Keratinocyte (primary cell): Measurements from ENCODE around the gene MYH7B. TPM values are rescaled to one million over a fixed set of nuclear protein-coding genes. Genes with fewer than 3 reads are reported as not detected.
A peak's percentile ranks its signal among the peaks of the same experiment; 100 is the strongest.

Experiments used
- DNase-seq: peaks from one replicate; pipeline ENCODE4 v3.0.0-alpha.2; 2011; ENCODE audit warnings: low read depth, missing footprints, low spot score
- FAIRE-seq: peaks from 2 replicates; lab custom pipeline; 2011; peaks lifted over from hg19 to GRCh38; lab: Jason Lieb, UNC
- H2AFZ ChIP-seq: 2 replicates; pipeline ENCODE4 v1.6.0; 2012; ENCODE audit warnings: low read length, control low read depth, inconsistent platforms; ENCODE audit not compliant: control insufficient read depth
- H3K27ac ChIP-seq: 2 replicates; pipeline ENCODE4 v1.5.1; 2011; ENCODE audit warnings: low read length; ENCODE audit not compliant: control insufficient read depth, insufficient read depth
- H3K27me3 ChIP-seq: 3 replicates; pipeline ENCODE4 v1.6.0; 2011; ENCODE audit warnings: low read length; ENCODE audit not compliant: control insufficient read depth, insufficient read depth; ENCODE audit errors: extremely low read depth
- H3K36me3 ChIP-seq, 2 experiments: 2 replicates in 1 of 2; 3 replicates in 1 of 2; pipeline ENCODE4 v1.5.1; 2011; ENCODE audit warnings: low read length in 2 of 2, mild to moderate bottlenecking in 1 of 2; ENCODE audit not compliant: control insufficient read depth in 2 of 2, insufficient read depth in 2 of 2; ENCODE audit errors: extremely low read depth in 1 of 2
- H3K4me1 ChIP-seq: 3 replicates; pipeline ENCODE4 v1.5.1; 2011; ENCODE audit warnings: low read length; ENCODE audit not compliant: control insufficient read depth, insufficient read depth; ENCODE audit errors: extremely low read depth
- H3K4me2 ChIP-seq: 3 replicates; pipeline ENCODE4 v1.6.0; 2011; ENCODE audit warnings: low read depth, low read length; ENCODE audit not compliant: control insufficient read depth, insufficient read depth; ENCODE audit errors: extremely low read depth
- H3K4me3 ChIP-seq, 3 experiments: fragments of 200-600 bp in 1 of 3; sonication (generic) in 1 of 3; 2 replicates in 2 of 3; 3 replicates in 1 of 3; pipeline ENCODE4 v1.5.1; 2011 to 2016; ENCODE audit warnings: low read length in 3 of 3, mild to moderate bottlenecking in 3 of 3, control low read depth in 2 of 3, inconsistent platforms in 1 of 3, low read depth in 1 of 3, mixed read lengths in 1 of 3, mixed run types in 1 of 3, moderate library complexity in 1 of 3; ENCODE audit not compliant: control insufficient read depth in 2 of 3, insufficient read depth in 2 of 3; ENCODE audit errors: extremely low read depth in 1 of 3
- H3K79me2 ChIP-seq: 2 replicates; pipeline ENCODE4 v1.6.0; 2012; ENCODE audit warnings: low read length; ENCODE audit not compliant: control insufficient read depth, insufficient read depth
- H3K9ac ChIP-seq: 3 replicates; pipeline ENCODE4 v1.6.0; 2011; ENCODE audit warnings: low read length; ENCODE audit not compliant: control insufficient read depth, insufficient read depth; ENCODE audit errors: extremely low read depth
- H3K9me1 ChIP-seq: 3 replicates; pipeline ENCODE4 v1.6.0; 2011; ENCODE audit warnings: low read length; ENCODE audit not compliant: control insufficient read depth, insufficient read depth; ENCODE audit errors: extremely low read depth
- H3K9me3 ChIP-seq: 2 replicates; pipeline ENCODE4 v1.5.1; 2012; ENCODE audit warnings: low read depth, low read length; ENCODE audit not compliant: control insufficient read depth
- H4K20me1 ChIP-seq: 3 replicates; pipeline ENCODE4 v1.6.0; 2011; ENCODE audit warnings: low read length; ENCODE audit not compliant: control insufficient read depth, insufficient read depth; ENCODE audit errors: extremely low read depth
- EZH2 ChIP-seq: IDR thresholded peaks from one replicate; pipeline ENCODE4 v1.6.1; 2012; ENCODE audit warnings: inconsistent platforms, mild to moderate bottlenecking, low read length, moderate library complexity
- dilution Hi-C: fragments of 300-500 bp; cut with MboI; formaldehyde crosslinking; loops from one replicate; pipeline ENCODE4 v1.7.0; 2020; ENCODE audit warnings: low sequenced_read_pairs; ENCODE audit not compliant: extremely low pct_ligation_motif_present
- polyA minus RNA-seq, 3 experiments: library from RNA; depleted of rRNA, polyadenylated mRNA; stranded (reverse); fragments of >200 nt; gene quantifications; 1 replicate in 1 of 3; 2 replicates in 1 of 3; 3 replicates in 1 of 3; pipeline ENCODE4 v1.2.3, GENCODE V29; 2011
- polyA plus RNA-seq, 5 experiments: library from polyadenylated mRNA; depleted of rRNA in 3 of 5; stranded (reverse) in 3 of 5; stranded (forward) in 1 of 5; unstranded in 1 of 5; fragments of >200 nt; gene quantifications; 1 replicate in 1 of 5; 2 replicates in 3 of 5; 3 replicates in 1 of 5; pipeline versions ENCODE4 v1.2.1 to v1.2.3, GENCODE V29; 2011 to 2012; ENCODE audit warnings: missing spikeins in 2 of 5, low read depth in 1 of 5, low replicate concordance in 1 of 5
- TF ChIP-seq, protein P1 (sequence below), 3 experiments: IDR thresholded peaks in 1 of 3; conservative IDR thresholded peaks in 1 of 3; optimal IDR thresholded peaks in 1 of 3; 2 replicates in 2 of 3; 3 replicates in 1 of 3; pipeline versions ENCODE3 to v1.5.1; 2011; ENCODE audit warnings: low read length in 3 of 3, mild to moderate bottlenecking in 3 of 3, moderate library complexity in 2 of 3, control low read depth in 1 of 3, inconsistent platforms in 1 of 3; ENCODE audit not compliant: insufficient read depth in 2 of 3; ENCODE audit errors: extremely low read depth in 1 of 3

Gene MYH7B
- polyA plus RNA-seq (0.01 TPM in 2 of 3 replicates, not detected in the other), polyA minus RNA-seq (0.07 to 0.16 TPM in 2 of 3 replicates, not detected in the other)
- polyA plus RNA-seq (2011; ENCODE audit: low read depth): 0.04 TPM
- not detected in 2 replicates for polyA plus RNA-seq (2011; cell fraction: cytosol; rRNA removed)
- polyA plus RNA-seq (2011; cell fraction: nucleus; rRNA removed): 0.01 and 0.04 TPM in 2 replicates
- polyA plus RNA-seq (2012; ENCODE audit: low replicate concordance): 0.47 TPM in 1 of 2 replicates, not detected in the other
- not detected for polyA minus RNA-seq (2011; cell fraction: cytosol; rRNA and poly(A)+ RNA removed)
- polyA minus RNA-seq (2011; cell fraction: nucleus; rRNA and poly(A)+ RNA removed): not detected in 2 replicates

DNA sequence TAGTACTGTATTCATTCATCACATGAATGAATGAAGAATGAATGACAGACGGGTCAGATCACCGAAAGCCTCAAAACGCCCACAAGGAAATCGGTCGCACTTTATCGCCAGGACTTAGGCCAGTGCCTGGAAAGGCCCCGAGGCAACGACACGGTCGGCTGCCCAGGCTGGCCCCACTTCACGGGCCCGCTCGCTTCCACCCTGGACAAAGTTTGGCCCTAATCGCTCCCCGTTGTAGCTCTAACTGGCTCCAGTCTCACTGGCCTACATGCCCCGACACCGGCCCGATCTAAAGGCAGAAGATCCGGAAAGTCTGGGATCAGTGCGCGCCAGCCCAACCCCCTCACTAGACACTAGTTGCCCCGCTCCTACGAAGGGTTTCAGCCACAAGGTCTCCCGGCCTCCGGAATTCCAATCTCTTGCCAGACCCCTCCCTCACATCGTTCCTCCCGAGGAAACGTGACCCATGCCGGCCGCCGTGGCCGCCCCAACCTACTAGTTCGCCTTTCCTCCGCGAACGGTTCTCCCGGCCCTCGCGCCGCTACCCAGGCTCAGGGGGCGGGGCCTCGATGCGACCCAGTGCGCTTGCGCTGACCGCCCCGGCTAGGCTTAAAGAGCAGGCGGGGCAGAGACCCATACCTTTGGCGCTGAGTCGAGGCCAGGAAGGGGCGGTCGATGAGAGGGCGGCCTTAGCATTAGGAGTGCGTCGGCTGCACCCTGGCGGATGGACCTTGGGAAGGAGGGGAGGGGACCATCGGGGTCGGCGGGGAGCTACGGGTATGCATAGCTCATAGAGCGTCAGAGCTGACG lies at the start of gene MYH7B, which contains the start of gene GSS:
Gene MYH7B, plus strand, starts transcription at position 638 of the 810 bp plus-strand sequence. CDS start 22,138 bp downstream, outside the sequence.
Gene GSS, minus strand, starts transcription at position 576 of the 810 bp plus-strand sequence. CDS start 3,954 bp downstream, outside the sequence.
- FAIRE-seq (peak; percentile 43), DNase-seq (peak; percentile 76)
- Histone ChIP-seq H3K27me3 (no peaks in the 10 kb centered on the region), H3K36me3 (no peaks in the 10 kb centered on the region), H2AFZ (peak within 1 kb of the TSS; percentile 89), H3K9ac (peak within 1 kb of the TSS; percentile 90), H4K20me1 (no peaks in the 10 kb centered on the region), H3K9me3 (no peaks in the 10 kb centered on the region), H3K4me3 (peak within 1 kb of the TSS; percentile 57 to 94 (median 91)), H3K9me1 (peaks cover 2% of the 10 kb centered on the region), H3K79me2 (peaks cover 12% of the 10 kb centered on the region), H3K4me1 (peaks cover 38% of the 10 kb centered on the region), H3K4me2 (peak within 1 kb of the TSS; percentile 100), H3K27ac (peak within 1 kb of the TSS; percentile 84)
- TF ChIP-seq EZH2: no peak
- TF ChIP-seq, protein P1, sequence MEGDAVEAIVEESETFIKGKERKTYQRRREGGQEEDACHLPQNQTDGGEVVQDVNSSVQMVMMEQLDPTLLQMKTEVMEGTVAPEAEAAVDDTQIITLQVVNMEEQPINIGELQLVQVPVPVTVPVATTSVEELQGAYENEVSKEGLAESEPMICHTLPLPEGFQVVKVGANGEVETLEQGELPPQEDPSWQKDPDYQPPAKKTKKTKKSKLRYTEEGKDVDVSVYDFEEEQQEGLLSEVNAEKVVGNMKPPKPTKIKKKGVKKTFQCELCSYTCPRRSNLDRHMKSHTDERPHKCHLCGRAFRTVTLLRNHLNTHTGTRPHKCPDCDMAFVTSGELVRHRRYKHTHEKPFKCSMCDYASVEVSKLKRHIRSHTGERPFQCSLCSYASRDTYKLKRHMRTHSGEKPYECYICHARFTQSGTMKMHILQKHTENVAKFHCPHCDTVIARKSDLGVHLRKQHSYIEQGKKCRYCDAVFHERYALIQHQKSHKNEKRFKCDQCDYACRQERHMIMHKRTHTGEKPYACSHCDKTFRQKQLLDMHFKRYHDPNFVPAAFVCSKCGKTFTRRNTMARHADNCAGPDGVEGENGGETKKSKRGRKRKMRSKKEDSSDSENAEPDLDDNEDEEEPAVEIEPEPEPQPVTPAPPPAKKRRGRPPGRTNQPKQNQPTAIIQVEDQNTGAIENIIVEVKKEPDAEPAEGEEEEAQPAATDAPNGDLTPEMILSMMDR (optimal IDR thresholded peaks at IDR 0.05 in 1 of 3, IDR thresholded peaks at IDR 0.05 in 1 of 3, conservative IDR thresholded peaks at IDR 0.05 in 1 of 3; ENCODE audit: extremely low read depth in 1 of 3, insufficient read depth in 2 of 3, low read length in 3 of 3): peak; percentile 32 to 85 (median 49)
- dilution Hi-C loops: no loop called here

DNA sequence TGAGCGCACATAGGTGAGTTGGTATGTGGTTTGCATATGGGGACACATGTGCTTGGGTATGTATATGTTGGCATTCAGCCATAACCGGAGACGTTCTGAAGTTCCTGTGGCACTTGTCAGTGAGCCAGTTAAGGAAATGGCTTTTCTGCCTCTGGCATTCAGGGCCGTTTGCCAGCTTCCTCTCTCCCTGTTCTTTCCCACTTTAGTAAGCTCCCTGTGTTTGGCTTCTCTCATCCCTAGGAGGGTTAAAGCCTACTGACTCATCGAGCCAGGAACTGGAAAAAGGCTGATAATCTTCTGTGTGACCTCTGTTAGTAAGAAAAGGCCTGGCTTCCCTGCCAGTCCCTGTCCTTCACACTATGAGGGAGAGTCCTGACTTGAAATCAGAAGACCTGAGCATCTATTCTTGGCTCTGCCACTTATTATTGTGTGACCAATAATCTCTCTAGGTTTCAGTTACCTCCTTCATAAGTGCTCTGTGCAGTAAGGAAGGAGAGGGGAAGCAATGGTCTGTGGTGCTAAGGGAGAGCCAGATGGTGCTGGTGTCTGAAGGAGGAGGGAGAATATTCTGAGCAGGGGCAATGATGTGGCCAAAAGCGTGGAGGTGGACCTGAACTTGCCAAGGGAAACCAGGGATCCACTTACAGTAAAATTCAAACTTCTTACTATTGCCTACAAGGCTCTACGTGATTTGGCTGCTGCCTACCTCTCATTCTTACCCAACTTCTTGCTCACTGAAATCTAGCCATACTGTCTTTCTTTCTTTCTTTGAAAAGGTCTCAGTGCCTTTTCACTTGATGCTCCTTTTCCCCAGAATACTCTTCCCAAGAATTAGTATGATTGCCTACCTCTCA lies 47.8 kb upstream of the MYH7B start:
- peak overlapping the region; percentile 65 for H3K4me2 ChIP-seq
- TF ChIP-seq, protein P1 (optimal IDR thresholded peaks at IDR 0.05 in 1 of 3, IDR thresholded peaks at IDR 0.05 in 1 of 3, conservative IDR thresholded peaks at IDR 0.05 in 1 of 3; ENCODE audit: extremely low read depth in 1 of 3, insufficient read depth in 2 of 3, low read length in 3 of 3): no peak
- no peak for TF ChIP-seq EZH2
- DNase-seq (peak; percentile 91), FAIRE-seq (peak; percentile 92)
- peak overlapping the region; percentile 46 for H3K27ac ChIP-seq
- H3K9me3 ChIP-seq: no peaks in the 10 kb centered on the region
- H3K79me2 ChIP-seq: peaks cover 3% of the 10 kb centered on the region
- no peak overlapping the region for H2AFZ ChIP-seq
- H3K4me3 ChIP-seq: no peak overlapping the region
- H3K27me3 ChIP-seq: no peaks in the 10 kb centered on the region
- dilution Hi-C loops: no loop called here
- H4K20me1 ChIP-seq: peaks cover 6% of the 10 kb centered on the region
- peak overlapping the region; percentile 3 for H3K9ac ChIP-seq
- peaks cover 2 to 20% of the 10 kb centered on the region in 2 experiments for H3K36me3 ChIP-seq
- peaks cover 15% of the 10 kb centered on the region for H3K4me1 ChIP-seq
- peaks cover 4% of the 10 kb centered on the region for H3K9me1 ChIP-seq
